Ishikawa (cell line): ENCODE results near the gene POLDIP2.

Experiments
- CEBPB ChIP-seq: IDR thresholded peaks from 2 replicates; pipeline ENCODE4 v1.6.1; 2012
- CREB1 ChIP-seq: IDR thresholded peaks from 2 replicates; pipeline ENCODE4 v1.6.1; 2012; ENCODE audit warnings: low read depth
- EGR1 ChIP-seq: IDR thresholded peaks from 2 replicates; pipeline ENCODE4 v1.6.1; 2012
- EP300 ChIP-seq: IDR thresholded peaks from 2 replicates; pipeline ENCODE4 v1.6.1; 2012; ENCODE audit warnings: borderline replicate concordance
- FOXM1 ChIP-seq: IDR thresholded peaks from 2 replicates; pipeline ENCODE4 v1.6.1; 2012; ENCODE audit warnings: low read depth, borderline replicate concordance
- NFIC ChIP-seq: IDR thresholded peaks from 2 replicates; pipeline ENCODE4 v1.6.1; 2012
- RAD21 ChIP-seq: IDR thresholded peaks from 2 replicates; pipeline ENCODE4 v1.6.1; 2012; ENCODE audit warnings: low read depth
- TAF1 ChIP-seq: IDR thresholded peaks from 2 replicates; pipeline ENCODE4 v1.6.1; 2012; ENCODE audit warnings: low read depth, mild to moderate bottlenecking
- TCF12 ChIP-seq: IDR thresholded peaks from 2 replicates; pipeline ENCODE4 v1.6.1; 2012; ENCODE audit warnings: low read depth
- TEAD4 ChIP-seq: IDR thresholded peaks from 2 replicates; pipeline ENCODE4 v1.6.1; 2012
- USF1 ChIP-seq: IDR thresholded peaks from 2 replicates; pipeline ENCODE4 v1.6.1; 2012
- YY1 ChIP-seq: IDR thresholded peaks from 2 replicates; pipeline ENCODE4 v1.6.1; 2012; ENCODE audit warnings: low read depth
- ZBTB7A ChIP-seq: IDR thresholded peaks from 2 replicates; pipeline ENCODE4 v1.6.1; 2012; ENCODE audit warnings: low read depth
- TF ChIP-seq, protein P1 (sequence below): IDR thresholded peaks from 2 replicates; pipeline ENCODE4 v1.6.1; 2012; ENCODE audit warnings: low read depth, mild to moderate bottlenecking
- TF ChIP-seq, protein P2 (sequence below): IDR thresholded peaks from 2 replicates; pipeline ENCODE4 v1.6.1; 2012

The POLDIP2 gene

GRCh38 chr17:28384281-28385036, 27.1 kb upstream of the POLDIP2 start:
- TF ChIP-seq NFIC = no peak
- TF ChIP-seq TAF1 = peak; percentile 52
- TF ChIP-seq ZBTB7A = no peak; the same call in 1 of the 2 replicates
- TF ChIP-seq CEBPB = no peak
- 0 out of 2 replicates have a peak, but pooled peaks have one; percentile 9 for TF ChIP-seq YY1
- no peak; the same call in 1 of the 2 replicates for TF ChIP-seq RAD21
- TF ChIP-seq, protein P1, sequence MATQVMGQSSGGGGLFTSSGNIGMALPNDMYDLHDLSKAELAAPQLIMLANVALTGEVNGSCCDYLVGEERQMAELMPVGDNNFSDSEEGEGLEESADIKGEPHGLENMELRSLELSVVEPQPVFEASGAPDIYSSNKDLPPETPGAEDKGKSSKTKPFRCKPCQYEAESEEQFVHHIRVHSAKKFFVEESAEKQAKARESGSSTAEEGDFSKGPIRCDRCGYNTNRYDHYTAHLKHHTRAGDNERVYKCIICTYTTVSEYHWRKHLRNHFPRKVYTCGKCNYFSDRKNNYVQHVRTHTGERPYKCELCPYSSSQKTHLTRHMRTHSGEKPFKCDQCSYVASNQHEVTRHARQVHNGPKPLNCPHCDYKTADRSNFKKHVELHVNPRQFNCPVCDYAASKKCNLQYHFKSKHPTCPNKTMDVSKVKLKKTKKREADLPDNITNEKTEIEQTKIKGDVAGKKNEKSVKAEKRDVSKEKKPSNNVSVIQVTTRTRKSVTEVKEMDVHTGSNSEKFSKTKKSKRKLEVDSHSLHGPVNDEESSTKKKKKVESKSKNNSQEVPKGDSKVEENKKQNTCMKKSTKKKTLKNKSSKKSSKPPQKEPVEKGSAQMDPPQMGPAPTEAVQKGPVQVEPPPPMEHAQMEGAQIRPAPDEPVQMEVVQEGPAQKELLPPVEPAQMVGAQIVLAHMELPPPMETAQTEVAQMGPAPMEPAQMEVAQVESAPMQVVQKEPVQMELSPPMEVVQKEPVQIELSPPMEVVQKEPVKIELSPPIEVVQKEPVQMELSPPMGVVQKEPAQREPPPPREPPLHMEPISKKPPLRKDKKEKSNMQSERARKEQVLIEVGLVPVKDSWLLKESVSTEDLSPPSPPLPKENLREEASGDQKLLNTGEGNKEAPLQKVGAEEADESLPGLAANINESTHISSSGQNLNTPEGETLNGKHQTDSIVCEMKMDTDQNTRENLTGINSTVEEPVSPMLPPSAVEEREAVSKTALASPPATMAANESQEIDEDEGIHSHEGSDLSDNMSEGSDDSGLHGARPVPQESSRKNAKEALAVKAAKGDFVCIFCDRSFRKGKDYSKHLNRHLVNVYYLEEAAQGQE = no peak
- peak; percentile 28; the same call in 1 of the 2 replicates for TF ChIP-seq TCF12
- peak; percentile 26; the same call in 1 of the 2 replicates for TF ChIP-seq EP300
- TF ChIP-seq, protein P2, sequence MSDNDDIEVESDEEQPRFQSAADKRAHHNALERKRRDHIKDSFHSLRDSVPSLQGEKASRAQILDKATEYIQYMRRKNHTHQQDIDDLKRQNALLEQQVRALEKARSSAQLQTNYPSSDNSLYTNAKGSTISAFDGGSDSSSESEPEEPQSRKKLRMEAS = peak; percentile 83; the same call in 1 of the 2 replicates
- TF ChIP-seq EGR1 = no peak
- no peak; the same call in 1 of the 2 replicates for TF ChIP-seq USF1
- TF ChIP-seq CREB1 = no peak
- TF ChIP-seq TEAD4 = no peak
- no peak for TF ChIP-seq FOXM1

GRCh38 chr17:28381141-28381825, 24.0 kb upstream of the POLDIP2 start:
- TF ChIP-seq, protein P2 = no peak
- TF ChIP-seq EGR1 = no peak
- TF ChIP-seq RAD21 = no peak
- TF ChIP-seq YY1 = no peak
- TF ChIP-seq EP300 = no peak
- no peak for TF ChIP-seq CREB1
- no peak for TF ChIP-seq ZBTB7A
- no peak for TF ChIP-seq TAF1
- no peak for TF ChIP-seq USF1
- TF ChIP-seq, protein P1 = no peak

GRCh38 chr17:28379814-28380801, 22.8 kb upstream of the POLDIP2 start:
- TF ChIP-seq RAD21 = no peak

- no peak for TF ChIP-seq EP300
- no peak for TF ChIP-seq USF1
- no peak for TF ChIP-seq EGR1
- no peak for TF ChIP-seq TAF1
- TF ChIP-seq, protein P1 = no peak
- no peak for TF ChIP-seq NFIC
- no peak for TF ChIP-seq CREB1
- no peak for TF ChIP-seq ZBTB7A
- no peak for TF ChIP-seq TCF12
- no peak for TF ChIP-seq YY1
- TF ChIP-seq, protein P2 = no peak
- no peak for TF ChIP-seq RAD21
- TF ChIP-seq TEAD4 = no peak
Measured at GRCh38 chr17:28372945-28373274, 15.6 kb upstream of the POLDIP2 start.
